HG03354 (cell line): ENCODE results near the gene ZNF142.

Experiments
- ATAC-seq: cut with Tn5 transposase; IDR thresholded peaks from one replicate; pipeline ENCODE4 v1.9.1; 2021; ENCODE audit warnings: mild to moderate bottlenecking; ENCODE audit not compliant: unreplicated experiment, poor library complexity, severe bottlenecking

Gene ZNF142

DNA sequence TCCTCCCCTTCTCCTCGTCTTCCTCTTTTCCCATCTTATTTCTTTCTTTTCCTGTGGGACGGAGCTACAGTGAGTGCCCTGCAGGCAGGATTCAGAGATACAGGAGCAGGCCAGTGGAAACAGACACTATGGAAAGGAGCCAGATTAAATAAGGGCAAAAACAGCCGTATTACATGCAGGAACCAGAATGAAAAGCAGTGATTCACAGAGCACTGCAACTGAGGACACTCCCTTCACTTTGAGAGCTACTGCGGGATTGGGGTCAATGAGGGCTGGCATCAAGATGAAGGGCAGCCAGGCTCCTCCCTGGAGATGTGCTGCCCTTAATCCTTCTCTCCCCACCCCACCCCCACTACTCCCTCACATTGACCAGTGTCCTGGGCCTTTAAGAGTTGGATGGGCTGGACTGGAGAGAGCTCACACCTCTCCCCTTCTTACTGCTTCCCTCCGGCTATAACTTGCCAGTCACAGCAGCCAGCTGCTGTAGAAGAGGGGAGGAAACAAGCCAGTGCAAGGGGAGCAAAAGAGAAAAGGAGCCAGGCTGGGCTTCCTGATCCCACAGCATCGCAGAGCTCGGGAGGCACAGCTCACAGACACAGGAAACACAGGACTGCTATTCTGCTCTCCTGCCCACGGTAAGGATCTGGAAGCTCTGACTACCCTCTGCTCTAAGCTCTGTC, 51.8 kb downstream of the ZNF142 start, which contains the start of gene PLCD4:
TSS of gene PLCD4 (plus strand) at position 464 of the 680 bp plus-strand sequence. CDS start 7,841 bp downstream, outside the sequence.
- ATAC-seq: no peak

GRCh38 chr2:218605432-218605831, 54.0 kb downstream of the ZNF142 start:
- ATAC-seq: no peak
